Endothelial cell of umbilical vein (primary cell): ENCODE measurements around the gene NPTX1. TPM values are rescaled to one million over a fixed set of nuclear protein-coding genes. Genes with fewer than 3 reads are reported as not detected.

Experiments
- BruUV-seq: library from RNA; stranded (reverse); fragments of 400-500 nt; replicated peaks from 2 replicates; lab custom pipeline; 2021; lab: Mats Ljungman, UMichigan
- CTCF ChIA-PET: fragments of 300-600, 350-600 bp; sonication (Branson Sonifier 250); formaldehyde crosslinking; loops from one replicate; lab custom pipeline; 2021; ENCODE audit warnings: antibody characterized with exemption, inconsistent platforms; lab: Charles Lee
- POLR2A ChIA-PET: fragments of 300-600, 350-600 bp; sonication (Branson Sonifier 250); formaldehyde crosslinking; loops from one replicate; lab custom pipeline; 2021; ENCODE audit warnings: antibody characterized with exemption, inconsistent platforms; lab: Charles Lee
- DNase-seq: peaks from one replicate; pipeline ENCODE4 v3.0.0-alpha.2; 2011; ENCODE audit warnings: low read depth, low spot score
- FAIRE-seq: peaks from 2 replicates; lab custom pipeline; 2011; peaks lifted over from hg19 to GRCh38; lab: Jason Lieb, UNC
- H2AFZ ChIP-seq: 2 replicates; pipeline ENCODE4 v1.6.0; 2012; ENCODE audit warnings: low read depth, low read length, control low read depth, inconsistent platforms
- H3K27ac ChIP-seq: 2 replicates; pipeline ENCODE4 v1.5.1; 2011; ENCODE audit warnings: low read depth, mild to moderate bottlenecking, control low read depth, low read length, moderate library complexity; ENCODE audit not compliant: insufficient read depth
- H3K27me3 ChIP-seq, 2 experiments: 2 replicates each; pipeline versions ENCODE4 v1.6.0 to v1.6.1; 2011; ENCODE audit warnings: low read length in 2 of 2, mixed read lengths in 1 of 2; ENCODE audit not compliant: control insufficient read depth in 2 of 2, insufficient read depth in 2 of 2
- H3K36me3 ChIP-seq, 2 experiments: 2 replicates in 1 of 2; 3 replicates in 1 of 2; pipeline ENCODE4 v1.5.1; 2011; ENCODE audit warnings: low read length in 2 of 2, mild to moderate bottlenecking in 1 of 2, moderate library complexity in 1 of 2; ENCODE audit not compliant: control insufficient read depth in 2 of 2, insufficient read depth in 2 of 2; ENCODE audit errors: extremely low read depth in 1 of 2
- H3K4me1 ChIP-seq: 3 replicates; pipeline ENCODE4 v1.5.1; 2011; ENCODE audit warnings: mild to moderate bottlenecking, low read length; ENCODE audit not compliant: control insufficient read depth, insufficient read depth; ENCODE audit errors: extremely low read depth
- H3K4me2 ChIP-seq: 2 replicates; pipeline ENCODE4 v1.6.1; 2011; ENCODE audit warnings: low read length, control low read depth, mixed read lengths; ENCODE audit not compliant: insufficient read depth
- H3K4me3 ChIP-seq, 3 experiments: fragments of 200-600 bp in 1 of 3; sonication (generic), shearing (Covaris generic) in 1 of 3; replicated peaks in 1 of 3; 2 replicates each; pipeline ENCODE4 v1.5.1; 2011 to 2016; ENCODE audit warnings: control low read depth in 3 of 3, low read length in 3 of 3, mild to moderate bottlenecking in 2 of 3, inconsistent platforms in 1 of 3, low read depth in 1 of 3, moderate library complexity in 1 of 3; ENCODE audit not compliant: insufficient read depth in 1 of 3
- H3K79me2 ChIP-seq: 2 replicates; pipeline ENCODE4 v1.6.0; 2012; ENCODE audit warnings: low read length, inconsistent platforms; ENCODE audit not compliant: control insufficient read depth, insufficient read depth
- H3K9ac ChIP-seq: replicated peaks from 2 replicates; pipeline ENCODE3; 2011; ENCODE audit warnings: low read length, control low read depth; ENCODE audit not compliant: insufficient read depth; ENCODE audit errors: extremely low read depth
- H3K9me1 ChIP-seq: replicated peaks from 3 replicates; pipeline ENCODE4 v1.6.0; 2011; ENCODE audit warnings: mild to moderate bottlenecking, low read length; ENCODE audit not compliant: control insufficient read depth, insufficient read depth; ENCODE audit errors: extremely low read depth
- H3K9me3 ChIP-seq: replicated peaks from 2 replicates; pipeline ENCODE4 v1.5.1; 2012; ENCODE audit warnings: low read length, inconsistent platforms; ENCODE audit not compliant: control insufficient read depth, insufficient read depth
- H4K20me1 ChIP-seq: replicated peaks from 2 replicates; pipeline ENCODE3; 2011; ENCODE audit warnings: mild to moderate bottlenecking, low read length; ENCODE audit not compliant: control insufficient read depth, insufficient read depth; ENCODE audit errors: extremely low read depth
- EZH2 ChIP-seq: IDR thresholded peaks from 2 replicates; pipeline ENCODE4 v1.6.1; 2012; ENCODE audit warnings: borderline replicate concordance, low read depth, mild to moderate bottlenecking, moderate library complexity, low read length, inconsistent platforms; ENCODE audit not compliant: severe bottlenecking
- FOS ChIP-seq: IDR thresholded peaks from 2 replicates; pipeline ENCODE4 v1.6.1; 2011; ENCODE audit warnings: mild to moderate bottlenecking, low read length, moderate library complexity, borderline replicate concordance; ENCODE audit not compliant: insufficient read depth
- GATA2 ChIP-seq: IDR thresholded peaks from 2 replicates; pipeline ENCODE4 v1.7.0; 2011; ENCODE audit warnings: low read depth, mild to moderate bottlenecking, moderate library complexity, mixed read lengths, low read length; ENCODE audit not compliant: insufficient read length, insufficient read depth
- JUN ChIP-seq: IDR thresholded peaks from 2 replicates; pipeline ENCODE4 v1.6.1; 2011; ENCODE audit warnings: borderline replicate concordance, low read depth; ENCODE audit not compliant: insufficient read length, insufficient read depth
- MYC ChIP-seq: IDR thresholded peaks from one replicate; pipeline ENCODE4 v1.6.1; 2011; ENCODE audit warnings: mild to moderate bottlenecking, low read depth, low read length
- POLR2A ChIP-seq: IDR thresholded peaks from 2 replicates; pipeline ENCODE4 v1.6.1; 2012; ENCODE audit warnings: low read depth, mild to moderate bottlenecking, control low read depth, low read length
- POLR2AphosphoS5 ChIP-seq: IDR thresholded peaks from 2 replicates; pipeline ENCODE4 v1.6.1; 2012; ENCODE audit warnings: low read depth, mild to moderate bottlenecking, control low read depth, low read length, moderate library complexity; ENCODE audit not compliant: insufficient read depth
- dilution Hi-C: fragments of 300-500 bp; cut with MboI; formaldehyde crosslinking; loops from one replicate; pipeline ENCODE4 v1.15.0; 2019; ENCODE audit warnings: low sequenced_read_pairs; ENCODE audit not compliant: extremely low pct_ligation_motif_present
- intact Hi-C: fragments of 100-400 bp; cut with micrococcal nuclease; formaldehyde crosslinking; loops from one replicate; pipeline ENCODE4 v1.10.0; 2022
- polyA plus RNA-seq, 4 experiments: library from polyadenylated mRNA; depleted of rRNA in 3 of 4; stranded (reverse) in 3 of 4; unstranded in 1 of 4; fragments of >200 nt; gene quantifications; 2 replicates each; pipeline versions ENCODE4 v1.2.1 to v1.2.3, GENCODE V29; 2011 to 2012; ENCODE audit warnings: missing spikeins in 1 of 4
- total RNA-seq: library from RNA; stranded (reverse); gene quantifications from 2 replicates; pipeline ENCODE4 v1.2.3, GENCODE V29; 2021
- TF ChIP-seq, protein P1 (sequence below), 2 donors: IDR thresholded peaks; 1 replicate in 1 of 2; 2 replicates in 1 of 2; pipeline ENCODE4 v1.5.1; 2011; ENCODE audit warnings: low read length in 2 of 2, mild to moderate bottlenecking in 2 of 2, moderate library complexity in 2 of 2, control low read depth in 1 of 2, inconsistent platforms in 1 of 2, low read depth in 1 of 2; ENCODE audit not compliant: insufficient read depth in 1 of 2; ENCODE audit errors: extremely low read depth in 1 of 2
- TF ChIP-seq, protein P2 (sequence below): IDR thresholded peaks from 2 replicates; pipeline ENCODE4 v1.6.1; 2011; ENCODE audit not compliant: insufficient read depth, insufficient read length

The NPTX1 gene
- total and polyA plus RNA-seq, 2 donors (not counting 3 experiments of a cell fraction or from before 2014, with no cell fraction given): 0.03 TPM; not detected in 1

DNA sequence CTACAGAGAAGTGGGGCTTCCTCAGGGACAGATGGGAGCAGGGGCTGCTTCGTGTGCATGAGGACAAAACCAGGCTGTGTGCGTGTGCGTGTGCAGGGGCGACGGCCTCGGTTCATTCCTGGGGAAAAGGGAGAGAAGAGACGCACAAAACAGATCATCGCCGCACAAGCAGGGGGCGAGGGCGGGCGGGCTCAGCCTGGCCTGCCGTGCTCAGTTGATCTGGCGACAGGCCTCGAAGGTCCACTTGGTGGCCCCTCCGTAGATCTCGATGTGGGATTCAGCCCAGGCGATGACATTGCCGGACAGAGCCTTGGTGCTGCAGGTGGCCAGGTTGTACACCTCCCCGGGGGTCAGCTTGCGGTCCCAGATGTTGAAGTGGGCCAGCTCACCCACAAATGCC lies 5.8 kb downstream of the NPTX1 start:
- Histone ChIP-seq H3K4me3 (no peak overlapping the region), H2AFZ (no peak overlapping the region), H3K27ac (no peak overlapping the region), H3K27me3 (peaks cover 43 to 49% of the 10 kb centered on the region in 2 experiments), H3K9me1 (no peaks in the 10 kb centered on the region), H3K79me2 (no peaks in the 10 kb centered on the region), H3K9ac (no peak overlapping the region), H4K20me1 (no peaks in the 10 kb centered on the region), H3K36me3 (no peaks in the 10 kb centered on the region), H3K4me2 (no peak overlapping the region), H3K9me3 (no peaks in the 10 kb centered on the region), H3K4me1 (no peaks in the 10 kb centered on the region)
- no TSS peak for BruUV-seq
- FAIRE-seq (no peak), DNase-seq (no peak)
- TF ChIP-seq, protein P1, sequence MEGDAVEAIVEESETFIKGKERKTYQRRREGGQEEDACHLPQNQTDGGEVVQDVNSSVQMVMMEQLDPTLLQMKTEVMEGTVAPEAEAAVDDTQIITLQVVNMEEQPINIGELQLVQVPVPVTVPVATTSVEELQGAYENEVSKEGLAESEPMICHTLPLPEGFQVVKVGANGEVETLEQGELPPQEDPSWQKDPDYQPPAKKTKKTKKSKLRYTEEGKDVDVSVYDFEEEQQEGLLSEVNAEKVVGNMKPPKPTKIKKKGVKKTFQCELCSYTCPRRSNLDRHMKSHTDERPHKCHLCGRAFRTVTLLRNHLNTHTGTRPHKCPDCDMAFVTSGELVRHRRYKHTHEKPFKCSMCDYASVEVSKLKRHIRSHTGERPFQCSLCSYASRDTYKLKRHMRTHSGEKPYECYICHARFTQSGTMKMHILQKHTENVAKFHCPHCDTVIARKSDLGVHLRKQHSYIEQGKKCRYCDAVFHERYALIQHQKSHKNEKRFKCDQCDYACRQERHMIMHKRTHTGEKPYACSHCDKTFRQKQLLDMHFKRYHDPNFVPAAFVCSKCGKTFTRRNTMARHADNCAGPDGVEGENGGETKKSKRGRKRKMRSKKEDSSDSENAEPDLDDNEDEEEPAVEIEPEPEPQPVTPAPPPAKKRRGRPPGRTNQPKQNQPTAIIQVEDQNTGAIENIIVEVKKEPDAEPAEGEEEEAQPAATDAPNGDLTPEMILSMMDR (IDR thresholded peaks at IDR 0.05; ENCODE audit: extremely low read depth in 1 of 2, insufficient read depth in 1 of 2, low read depth in 1 of 2, low read length in 2 of 2): no peak
- TF ChIP-seq MYC (no peak), JUN (no peak), FOS (no peak), EZH2 (no peak), POLR2AphosphoS5 (no peak), GATA2 (no peak), POLR2A (no peak)
- TF ChIP-seq, protein P2, sequence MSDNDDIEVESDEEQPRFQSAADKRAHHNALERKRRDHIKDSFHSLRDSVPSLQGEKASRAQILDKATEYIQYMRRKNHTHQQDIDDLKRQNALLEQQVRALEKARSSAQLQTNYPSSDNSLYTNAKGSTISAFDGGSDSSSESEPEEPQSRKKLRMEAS: no peak
- intact Hi-C loops (no loop called here), dilution Hi-C loops (no loop called here)
- ChIA-PET POLR2A (no interaction called here), CTCF (no interaction called here)
